ENCODE data around the gene HS3ST3B1.

- TF ChIP-seq CTCF (IDR thresholded peaks at IDR 0.05; ENCODE audit: low read length) (no peak), EZH2 (optimal IDR thresholded peaks at IDR 0.05; ENCODE audit: low read depth, low read length) (no peak), EZH2phosphoT487 (IDR thresholded peaks at IDR 0.05; ENCODE audit: low read length) (no peak)
Observed at GRCh38 chr17:14297161-14297851, 3.6 kb upstream of the HS3ST3B1 start.
